Measurements from ENCODE around the gene NUP210L.
"Not testable (repeated sequence)": the region's sequence is repeated elsewhere in the genome, so short reads cannot be mapped to it uniquely, and the experiment has no call there.

DNA sequence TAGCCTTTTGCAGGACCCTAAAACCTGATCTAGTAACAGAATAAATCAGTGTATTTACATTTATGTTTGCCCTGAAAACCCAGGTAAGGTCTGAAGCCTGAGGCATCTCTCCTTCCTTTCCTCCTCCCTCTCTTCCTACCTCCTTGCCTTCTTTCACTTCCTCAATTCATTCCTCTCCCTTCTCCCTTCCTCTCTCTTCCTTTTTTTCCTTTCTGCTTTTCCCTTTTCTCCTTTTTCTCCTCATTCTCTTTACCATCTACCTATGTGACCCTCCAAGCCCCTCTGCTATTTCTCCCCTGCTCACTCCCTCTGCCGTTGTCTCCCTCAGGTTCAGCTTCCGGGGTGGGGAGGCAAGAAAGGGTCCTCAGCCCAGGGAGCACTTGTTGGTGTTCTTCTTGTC is 173.1 kb downstream of the NUP210L start:
- not testable (repeated sequence) for TF ChIP-seq POLR2A (IDR thresholded peaks at IDR 0.05)
- TF ChIP-seq, protein P1, sequence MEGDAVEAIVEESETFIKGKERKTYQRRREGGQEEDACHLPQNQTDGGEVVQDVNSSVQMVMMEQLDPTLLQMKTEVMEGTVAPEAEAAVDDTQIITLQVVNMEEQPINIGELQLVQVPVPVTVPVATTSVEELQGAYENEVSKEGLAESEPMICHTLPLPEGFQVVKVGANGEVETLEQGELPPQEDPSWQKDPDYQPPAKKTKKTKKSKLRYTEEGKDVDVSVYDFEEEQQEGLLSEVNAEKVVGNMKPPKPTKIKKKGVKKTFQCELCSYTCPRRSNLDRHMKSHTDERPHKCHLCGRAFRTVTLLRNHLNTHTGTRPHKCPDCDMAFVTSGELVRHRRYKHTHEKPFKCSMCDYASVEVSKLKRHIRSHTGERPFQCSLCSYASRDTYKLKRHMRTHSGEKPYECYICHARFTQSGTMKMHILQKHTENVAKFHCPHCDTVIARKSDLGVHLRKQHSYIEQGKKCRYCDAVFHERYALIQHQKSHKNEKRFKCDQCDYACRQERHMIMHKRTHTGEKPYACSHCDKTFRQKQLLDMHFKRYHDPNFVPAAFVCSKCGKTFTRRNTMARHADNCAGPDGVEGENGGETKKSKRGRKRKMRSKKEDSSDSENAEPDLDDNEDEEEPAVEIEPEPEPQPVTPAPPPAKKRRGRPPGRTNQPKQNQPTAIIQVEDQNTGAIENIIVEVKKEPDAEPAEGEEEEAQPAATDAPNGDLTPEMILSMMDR (IDR thresholded peaks at IDR 0.05): not testable (repeated sequence)
